Neural cell (in vitro differentiated cells): ENCODE results near the gene EZR.

Experiments used
- EZH2 ChIP-seq: fragments of 200-600, 300-800 bp; shearing (Covaris generic), sonication (generic); IDR thresholded peaks from 2 replicates; pipeline ENCODE4 v1.6.1; 2014; ENCODE audit warnings: antibody characterized with exemption, low read length, borderline replicate concordance, mild to moderate bottlenecking; ENCODE audit not compliant: insufficient read depth, poor library complexity, severe bottlenecking
- POLR2AphosphoS5 ChIP-seq: IDR thresholded peaks from 2 replicates; pipeline ENCODE4 v1.6.1; 2012
- RAD21 ChIP-seq: fragments of 450-650 bp; conservative IDR thresholded peaks from 2 replicates; pipeline ENCODE4 v1.6.1; 2014; ENCODE audit warnings: antibody characterized with exemption, mild to moderate bottlenecking, moderate library complexity
- SMC3 ChIP-seq: fragments of 450-650 bp; conservative IDR thresholded peaks from 2 replicates; pipeline ENCODE4 v1.6.1; 2014; ENCODE audit warnings: antibody characterized with exemption, mild to moderate bottlenecking, moderate library complexity; ENCODE audit not compliant: poor library complexity
- TF ChIP-seq, protein P1 (sequence below): fragments of 450-650 bp; IDR thresholded peaks from 2 replicates; pipeline ENCODE4 v1.5.1; 2014; ENCODE audit warnings: antibody characterized with exemption, mild to moderate bottlenecking, moderate library complexity; ENCODE audit not compliant: poor library complexity, severe bottlenecking
- TF ChIP-seq, protein P2 (sequence below): IDR thresholded peaks from 2 replicates; pipeline ENCODE4 v1.6.1; 2012; ENCODE audit warnings: borderline replicate concordance

DNA sequence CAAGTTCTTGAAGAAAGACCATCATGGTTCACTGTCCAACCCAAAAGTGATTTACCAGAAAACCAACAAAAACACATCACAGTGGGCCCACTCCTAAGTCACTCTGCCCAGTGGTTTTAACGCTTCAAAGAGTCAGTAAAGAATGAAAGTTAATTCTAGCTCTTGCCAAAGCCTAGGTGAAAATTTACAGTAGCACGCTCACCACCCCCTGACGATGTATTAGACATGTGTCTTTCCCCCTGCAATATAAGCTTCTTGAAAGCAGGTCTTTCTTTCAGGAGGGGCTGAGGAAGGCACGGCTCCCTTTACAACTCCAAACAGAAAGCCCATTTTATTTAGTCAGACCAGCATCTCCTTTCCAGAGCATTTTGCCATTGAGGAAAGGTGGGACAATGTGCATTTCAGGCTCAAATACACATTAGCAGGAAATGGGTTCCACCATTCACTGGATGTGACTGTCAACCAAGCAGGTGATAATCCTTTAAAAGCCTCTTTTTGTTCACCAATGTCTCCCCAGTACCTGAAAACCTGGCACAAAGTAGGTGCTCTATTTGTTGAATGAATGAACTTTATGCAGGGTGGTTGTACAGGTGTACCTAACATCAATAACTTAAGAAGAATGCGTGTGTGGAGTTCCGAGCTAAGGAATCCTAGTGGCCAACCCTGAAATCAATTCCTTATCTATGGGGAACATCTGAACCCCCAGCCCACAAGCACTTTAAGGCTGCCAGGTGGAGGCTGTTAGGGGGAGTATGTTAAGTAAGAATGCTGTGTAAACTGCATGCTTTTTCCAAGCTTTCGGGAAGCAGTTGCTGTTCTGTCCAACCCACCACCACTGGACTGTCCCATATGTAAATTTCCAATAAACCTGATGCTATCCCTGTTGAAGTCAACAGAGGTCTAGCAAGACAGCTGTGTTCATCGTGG, 11.4 kb downstream of the EZR start:
- no peak for TF ChIP-seq SMC3
- no peak for TF ChIP-seq EZH2
- TF ChIP-seq, protein P1, sequence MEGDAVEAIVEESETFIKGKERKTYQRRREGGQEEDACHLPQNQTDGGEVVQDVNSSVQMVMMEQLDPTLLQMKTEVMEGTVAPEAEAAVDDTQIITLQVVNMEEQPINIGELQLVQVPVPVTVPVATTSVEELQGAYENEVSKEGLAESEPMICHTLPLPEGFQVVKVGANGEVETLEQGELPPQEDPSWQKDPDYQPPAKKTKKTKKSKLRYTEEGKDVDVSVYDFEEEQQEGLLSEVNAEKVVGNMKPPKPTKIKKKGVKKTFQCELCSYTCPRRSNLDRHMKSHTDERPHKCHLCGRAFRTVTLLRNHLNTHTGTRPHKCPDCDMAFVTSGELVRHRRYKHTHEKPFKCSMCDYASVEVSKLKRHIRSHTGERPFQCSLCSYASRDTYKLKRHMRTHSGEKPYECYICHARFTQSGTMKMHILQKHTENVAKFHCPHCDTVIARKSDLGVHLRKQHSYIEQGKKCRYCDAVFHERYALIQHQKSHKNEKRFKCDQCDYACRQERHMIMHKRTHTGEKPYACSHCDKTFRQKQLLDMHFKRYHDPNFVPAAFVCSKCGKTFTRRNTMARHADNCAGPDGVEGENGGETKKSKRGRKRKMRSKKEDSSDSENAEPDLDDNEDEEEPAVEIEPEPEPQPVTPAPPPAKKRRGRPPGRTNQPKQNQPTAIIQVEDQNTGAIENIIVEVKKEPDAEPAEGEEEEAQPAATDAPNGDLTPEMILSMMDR = no peak
- no peak for TF ChIP-seq POLR2AphosphoS5
- no peak for TF ChIP-seq RAD21
- TF ChIP-seq, protein P2, sequence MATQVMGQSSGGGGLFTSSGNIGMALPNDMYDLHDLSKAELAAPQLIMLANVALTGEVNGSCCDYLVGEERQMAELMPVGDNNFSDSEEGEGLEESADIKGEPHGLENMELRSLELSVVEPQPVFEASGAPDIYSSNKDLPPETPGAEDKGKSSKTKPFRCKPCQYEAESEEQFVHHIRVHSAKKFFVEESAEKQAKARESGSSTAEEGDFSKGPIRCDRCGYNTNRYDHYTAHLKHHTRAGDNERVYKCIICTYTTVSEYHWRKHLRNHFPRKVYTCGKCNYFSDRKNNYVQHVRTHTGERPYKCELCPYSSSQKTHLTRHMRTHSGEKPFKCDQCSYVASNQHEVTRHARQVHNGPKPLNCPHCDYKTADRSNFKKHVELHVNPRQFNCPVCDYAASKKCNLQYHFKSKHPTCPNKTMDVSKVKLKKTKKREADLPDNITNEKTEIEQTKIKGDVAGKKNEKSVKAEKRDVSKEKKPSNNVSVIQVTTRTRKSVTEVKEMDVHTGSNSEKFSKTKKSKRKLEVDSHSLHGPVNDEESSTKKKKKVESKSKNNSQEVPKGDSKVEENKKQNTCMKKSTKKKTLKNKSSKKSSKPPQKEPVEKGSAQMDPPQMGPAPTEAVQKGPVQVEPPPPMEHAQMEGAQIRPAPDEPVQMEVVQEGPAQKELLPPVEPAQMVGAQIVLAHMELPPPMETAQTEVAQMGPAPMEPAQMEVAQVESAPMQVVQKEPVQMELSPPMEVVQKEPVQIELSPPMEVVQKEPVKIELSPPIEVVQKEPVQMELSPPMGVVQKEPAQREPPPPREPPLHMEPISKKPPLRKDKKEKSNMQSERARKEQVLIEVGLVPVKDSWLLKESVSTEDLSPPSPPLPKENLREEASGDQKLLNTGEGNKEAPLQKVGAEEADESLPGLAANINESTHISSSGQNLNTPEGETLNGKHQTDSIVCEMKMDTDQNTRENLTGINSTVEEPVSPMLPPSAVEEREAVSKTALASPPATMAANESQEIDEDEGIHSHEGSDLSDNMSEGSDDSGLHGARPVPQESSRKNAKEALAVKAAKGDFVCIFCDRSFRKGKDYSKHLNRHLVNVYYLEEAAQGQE = no peak
